Fibroblast of the aortic adventitia (primary cell): Measurements from ENCODE around the gene NHERF1. TPM values are rescaled to one million over a fixed set of nuclear protein-coding genes. Genes with fewer than 3 reads are reported as not detected.

ENCODE experiments used
- DNase-seq: peaks from one replicate; pipeline ENCODE4 v3.0.0-alpha.2; 2010; ENCODE audit warnings: low read depth
- H3K4me3 ChIP-seq: 2 replicates; pipeline ENCODE4 v1.5.1; 2011; ENCODE audit warnings: low read depth, mild to moderate bottlenecking, control low read depth, low read length, moderate library complexity
- total RNA-seq: library from RNA; depleted of rRNA; stranded (reverse); fragments of >200 nt; gene quantifications from 2 replicates; pipeline ENCODE4 v1.2.3, GENCODE V29; 2012; ENCODE audit warnings: low replicate concordance
- TF ChIP-seq, protein P1 (sequence below): IDR thresholded peaks from 2 replicates; pipeline ENCODE4 v1.5.1; 2011; ENCODE audit warnings: mild to moderate bottlenecking, low read length, control low read depth, inconsistent platforms; ENCODE audit not compliant: insufficient read depth

NHERF1 gene
- total RNA-seq, 1 donor: 11.0 TPM

DNA sequence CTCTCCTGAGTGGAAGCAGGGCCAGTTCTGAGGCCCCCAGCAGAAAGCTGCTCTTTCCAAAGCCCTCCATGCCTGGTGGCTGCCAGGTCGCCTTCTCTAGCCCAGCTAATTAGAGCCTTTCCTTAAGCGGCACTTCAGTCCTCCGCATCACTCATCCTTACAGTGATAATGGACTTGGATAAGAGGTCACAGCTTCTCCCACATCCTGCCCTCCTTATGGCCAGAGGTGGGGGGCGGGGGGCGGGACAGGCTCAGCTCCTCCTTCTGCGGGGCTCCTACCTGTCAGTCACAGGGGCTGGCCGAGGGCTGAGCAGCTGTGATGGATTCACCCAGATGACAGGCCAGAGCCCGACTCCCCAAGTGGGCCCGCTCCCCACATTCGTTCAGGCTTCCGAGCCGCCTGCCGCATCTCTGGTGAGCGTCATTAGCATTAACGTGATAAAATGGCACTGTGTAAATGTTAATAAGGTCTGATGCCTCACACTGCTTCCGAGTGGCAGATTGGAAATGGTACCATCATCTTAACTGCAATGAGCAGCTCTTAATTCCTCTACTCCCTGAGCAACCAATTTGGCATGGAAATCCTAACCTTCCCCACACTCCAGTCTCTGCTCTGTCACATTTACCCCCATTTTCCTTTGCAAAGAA lies 70.0 kb downstream of the NHERF1 start:
- no peak for DNase-seq
- H3K4me3 ChIP-seq: no peak overlapping the region
- TF ChIP-seq, protein P1, sequence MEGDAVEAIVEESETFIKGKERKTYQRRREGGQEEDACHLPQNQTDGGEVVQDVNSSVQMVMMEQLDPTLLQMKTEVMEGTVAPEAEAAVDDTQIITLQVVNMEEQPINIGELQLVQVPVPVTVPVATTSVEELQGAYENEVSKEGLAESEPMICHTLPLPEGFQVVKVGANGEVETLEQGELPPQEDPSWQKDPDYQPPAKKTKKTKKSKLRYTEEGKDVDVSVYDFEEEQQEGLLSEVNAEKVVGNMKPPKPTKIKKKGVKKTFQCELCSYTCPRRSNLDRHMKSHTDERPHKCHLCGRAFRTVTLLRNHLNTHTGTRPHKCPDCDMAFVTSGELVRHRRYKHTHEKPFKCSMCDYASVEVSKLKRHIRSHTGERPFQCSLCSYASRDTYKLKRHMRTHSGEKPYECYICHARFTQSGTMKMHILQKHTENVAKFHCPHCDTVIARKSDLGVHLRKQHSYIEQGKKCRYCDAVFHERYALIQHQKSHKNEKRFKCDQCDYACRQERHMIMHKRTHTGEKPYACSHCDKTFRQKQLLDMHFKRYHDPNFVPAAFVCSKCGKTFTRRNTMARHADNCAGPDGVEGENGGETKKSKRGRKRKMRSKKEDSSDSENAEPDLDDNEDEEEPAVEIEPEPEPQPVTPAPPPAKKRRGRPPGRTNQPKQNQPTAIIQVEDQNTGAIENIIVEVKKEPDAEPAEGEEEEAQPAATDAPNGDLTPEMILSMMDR: no peak

Other genes with a start within 250 kb of the NHERF1 start
- gene CD300LB, start 217.2 kb upstream of the NHERF1 start, total RNA-seq: not detected in 2 replicates
- gene CD300C, start 202.5 kb upstream of the NHERF1 start, total RNA-seq: not detected in 2 replicates
- gene CD300H, start 181.1 kb upstream of the NHERF1 start, total RNA-seq: not detected in 2 replicates
- not detected in 2 replicates for gene CD300LD, start 156.3 kb upstream of the NHERF1 start, total RNA-seq
- gene CD300E, start 124.9 kb upstream of the NHERF1 start, total RNA-seq: not detected in 2 replicates
- not detected in 2 replicates for gene CD300LF, start 35.7 kb upstream of the NHERF1 start, total RNA-seq
- gene RAB37, start 11.4 kb upstream of the NHERF1 start, total RNA-seq: 0.09 TPM in 1 of 2 replicates, not detected in the other
- 20.2 and 26.5 TPM in 2 replicates for gene NAT9, start 27.7 kb downstream of the NHERF1 start, total RNA-seq
- under 0.01 TPM in 1 of 2 replicates, not detected in the other for gene GRIN2C, start 111.3 kb downstream of the NHERF1 start, total RNA-seq
- gene FDXR, start 124.4 kb downstream of the NHERF1 start, total RNA-seq: 14.7 and 113 TPM in 2 replicates
- not detected in 2 replicates for gene FADS6, start 145.0 kb downstream of the NHERF1 start, total RNA-seq
- gene USH1G, start 174.6 kb downstream of the NHERF1 start, total RNA-seq: 0.49 TPM in 1 of 2 replicates, not detected in the other
- not detected in 2 replicates for gene OTOP2, start 175.6 kb downstream of the NHERF1 start, total RNA-seq
- gene OTOP3, start 187.3 kb downstream of the NHERF1 start, total RNA-seq: not detected in 2 replicates
- gene HID1, start 224.1 kb downstream of the NHERF1 start, total RNA-seq: 0.33 and 0.90 TPM in 2 replicates
- 11.8 and 15.3 TPM in 2 replicates for gene CDR2L, start 239.0 kb downstream of the NHERF1 start, total RNA-seq